Measurements from ENCODE around the gene BEST1.

BEST1 gene

GRCh38 chr11:61916737-61917333 is 33.3 kb upstream of the BEST1 start:
- no peak for DNase-seq

- DNase-seq, result no peak
Measured at GRCh38 chr11:61917334-61918109, 32.6 kb upstream of the BEST1 start, which contains the start of gene RAB3IL1. Gene RAB3IL1, minus strand, starts transcription at chr11:61917566. Its CDS starts 199 bp downstream, at chr11:61917367.

- DNase-seq, result no peak
Measured at GRCh38 chr11:61918251-61918937, 31.8 kb upstream of the BEST1 start.

GRCh38 chr11:61918938-61919704 is 31.0 kb upstream of the BEST1 start:
- DNase-seq, result no peak

- DNase-seq, result no peak
Measured at GRCh38 chr11:61919705-61920631, 30.2 kb upstream of the BEST1 start.

GRCh38 chr11:61921446-61921845 is 28.7 kb upstream of the BEST1 start:
- no peak for DNase-seq

- peak in 1 of 2 donors; percentile 25 for DNase-seq
Measured at GRCh38 chr11:61922539-61922938, 27.6 kb upstream of the BEST1 start.

- no peak for DNase-seq
Measured at GRCh38 chr11:61923166-61924063, 26.7 kb upstream of the BEST1 start.

GRCh38 chr11:61924064-61924455 is 26.1 kb upstream of the BEST1 start:
- no peak for DNase-seq

GRCh38 chr11:61925736-61926135 is 24.4 kb upstream of the BEST1 start:
- DNase-seq, result no peak

GRCh38 chr11:61926235-61926634 is 23.9 kb upstream of the BEST1 start:
- no peak for DNase-seq

GRCh38 chr11:61927501-61927900 is 22.6 kb upstream of the BEST1 start:
- no peak for DNase-seq

GRCh38 chr11:61928606-61929005 is 21.5 kb upstream of the BEST1 start:
- no peak for DNase-seq

GRCh38 chr11:61930933-61931332 is 19.2 kb upstream of the BEST1 start:
- no peak for DNase-seq

- DNase-seq, result no peak
Measured at GRCh38 chr11:61935861-61936260, 14.3 kb upstream of the BEST1 start.

GRCh38 chr11:61940466-61940865 is 9.7 kb upstream of the BEST1 start:
- DNase-seq, result no peak

GRCh38 chr11:61945191-61945590 is 5.0 kb upstream of the BEST1 start:
- DNase-seq, result no peak

GRCh38 chr11:61946894-61947293 is 3.3 kb upstream of the BEST1 start:
- DNase-seq, result no peak

- DNase-seq, result peak; percentile 70 to 75
Measured at GRCh38 chr11:61947486-61948210, 2.5 kb upstream of the BEST1 start.

GRCh38 chr11:61948505-61948904 is 1.6 kb upstream of the BEST1 start:
- no peak for DNase-seq

All from CD4-positive, alpha-beta T cell treated with Interleukin-1 beta for 1 hour (primary cell).